ENCODE data around the gene THBD.
A peak's percentile ranks its signal among the peaks of the same experiment; 100 is the strongest.

THBD gene

GRCh38 chr20:23079926-23080325, 30.5 kb upstream of the THBD start:
- H3K4me3 ChIP-seq (ENCODE audit: low read depth, low read length), result no peak overlapping the region
- DNase-seq (ENCODE audit: low read depth, low spot score), result no peak
- in situ Hi-C loops (cut with HindIII; ENCODE audit: low sequenced_read_pairs), result no loop called here
- TF ChIP-seq CTCF (IDR thresholded peaks at IDR 0.05; ENCODE audit: low read depth, low read length), result no peak

- TF ChIP-seq CTCF (IDR thresholded peaks at IDR 0.05; ENCODE audit: low read depth, low read length), result peak; percentile 26
- in situ Hi-C loops (cut with HindIII; ENCODE audit: low sequenced_read_pairs), result no loop called here
- DNase-seq (ENCODE audit: low read depth, low spot score), result no peak
- H3K4me3 ChIP-seq (ENCODE audit: low read depth, low read length), result no peak overlapping the region
These were observed 29.5 kb upstream of the THBD start for GRCh38 chr20:23079016-23079351.

- in situ Hi-C loops (cut with HindIII; ENCODE audit: low sequenced_read_pairs), result no loop called here
- TF ChIP-seq CTCF (IDR thresholded peaks at IDR 0.05; ENCODE audit: low read depth, low read length), result no peak
- H3K4me3 ChIP-seq (ENCODE audit: low read depth, low read length), result no peak overlapping the region
- DNase-seq (ENCODE audit: low read depth, low spot score), result peak; percentile 15
These were observed 29.0 kb upstream of the THBD start for GRCh38 chr20:23078351-23079015.

GRCh38 chr20:23077277-23077676, 27.8 kb upstream of the THBD start:
- no peak overlapping the region for H3K4me3 ChIP-seq (ENCODE audit: low read depth, low read length)
- in situ Hi-C loops (cut with HindIII; ENCODE audit: low sequenced_read_pairs), result no loop called here
- no peak for DNase-seq (ENCODE audit: low read depth, low spot score)
- no peak for TF ChIP-seq CTCF (IDR thresholded peaks at IDR 0.05; ENCODE audit: low read depth, low read length)

- no peak for TF ChIP-seq CTCF (IDR thresholded peaks at IDR 0.05; ENCODE audit: low read depth, low read length)
- no peak for DNase-seq (ENCODE audit: low read depth, low spot score)
- in situ Hi-C loops (cut with HindIII; ENCODE audit: low sequenced_read_pairs), result no loop called here
- H3K4me3 ChIP-seq (ENCODE audit: low read depth, low read length), result no peak overlapping the region
These were observed 24.6 kb upstream of the THBD start for GRCh38 chr20:23074052-23074451.

- peak; percentile 25 for DNase-seq (ENCODE audit: low read depth, low spot score)
- in situ Hi-C loops (cut with HindIII; ENCODE audit: low sequenced_read_pairs), result no loop called here
- no peak overlapping the region for H3K4me3 ChIP-seq (ENCODE audit: low read depth, low read length)
- TF ChIP-seq CTCF (IDR thresholded peaks at IDR 0.05; ENCODE audit: low read depth, low read length), result no peak
These were observed 23.6 kb upstream of the THBD start for GRCh38 chr20:23072892-23073586.

Measured in astrocyte of the spinal cord (primary cell).